ENCODE results near the gene TMC8.
A peak's percentile ranks its signal among the peaks of the same experiment; 100 is the strongest.

TMC8 gene

GRCh38 chr17:78184868-78185267 lies 54.3 kb downstream of the TMC8 start:
- H3K79me2 ChIP-seq (ENCODE audit: insufficient read depth, low read length), result peaks cover 41% of the 10 kb centered on the region
- H3K27ac ChIP-seq (ENCODE audit: low read depth, low read length), result no peak overlapping the region
- TF ChIP-seq EZH2phosphoT487 (conservative IDR thresholded peaks at IDR 0.05; ENCODE audit: low read length), result no peak
- TF ChIP-seq CTCF (IDR thresholded peaks at IDR 0.05; ENCODE audit: insufficient read depth, low read length, poor library complexity, severe bottlenecking), result no peak
- no peaks in the 10 kb centered on the region for H3K27me3 ChIP-seq (ENCODE audit: low read length)
- H4K20me1 ChIP-seq (ENCODE audit: low read depth, low read length), result no peaks in the 10 kb centered on the region; the same call in 1 of the 2 replicates
- peaks cover 23% of the 10 kb centered on the region; the same call in 1 of the 2 replicates for H3F3A ChIP-seq (ENCODE audit: insufficient read depth)
- H3K4me3 ChIP-seq (ENCODE audit: insufficient read depth, low read length, poor library complexity, severe bottlenecking), result no peak overlapping the region
- peaks cover 4% of the 10 kb centered on the region; the same call in 1 of the 2 replicates for H3K36me3 ChIP-seq (ENCODE audit: low read length)
- H3K9ac ChIP-seq (ENCODE audit: low read length), result no peak overlapping the region
- no peak overlapping the region for H2AFZ ChIP-seq (ENCODE audit: low read depth, low read length, severe bottlenecking)
- H3K9me3 ChIP-seq (ENCODE audit: insufficient read depth, low read length), result no peaks in the 10 kb centered on the region
- H3K9me2 ChIP-seq (replicated peaks; ENCODE audit: insufficient read depth, low read length), result no peaks in the 10 kb centered on the region
- H3K4me2 ChIP-seq (ENCODE audit: low read depth, low read length, poor library complexity, severe bottlenecking), result peak overlapping the region; percentile 78

GRCh38 chr17:78185981-78186691 lies 55.6 kb downstream of the TMC8 start:
- Histone ChIP-seq H3K79me2 (ENCODE audit: insufficient read depth, low read length) (peaks cover 53% of the 10 kb centered on the region), H3K36me3 (ENCODE audit: low read length) (no peaks in the 10 kb centered on the region), H3K27me3 (ENCODE audit: low read length) (no peaks in the 10 kb centered on the region), H3F3A (ENCODE audit: insufficient read depth) (peaks cover 18% of the 10 kb centered on the region), H4K20me1 (ENCODE audit: low read depth, low read length) (no peaks in the 10 kb centered on the region; the same call in 1 of the 2 replicates), H3K27ac (ENCODE audit: low read depth, low read length) (peak overlapping the region; percentile 12), H3K4me3 (ENCODE audit: insufficient read depth, low read length, poor library complexity, severe bottlenecking) (peak overlapping the region; percentile 80), H3K4me2 (ENCODE audit: low read depth, low read length, poor library complexity, severe bottlenecking) (peak overlapping the region; percentile 78), H3K9me3 (ENCODE audit: insufficient read depth, low read length) (no peaks in the 10 kb centered on the region), H2AFZ (ENCODE audit: low read depth, low read length, severe bottlenecking) (no peak overlapping the region), H3K9me2 (replicated peaks; ENCODE audit: insufficient read depth, low read length) (no peaks in the 10 kb centered on the region), H3K9ac (ENCODE audit: low read length) (peak overlapping the region; percentile 68)
- TF ChIP-seq CTCF (IDR thresholded peaks at IDR 0.05; ENCODE audit: insufficient read depth, low read length, poor library complexity, severe bottlenecking) (no peak), EZH2phosphoT487 (conservative IDR thresholded peaks at IDR 0.05; ENCODE audit: low read length) (no peak)

GRCh38 chr17:78186692-78187595 lies 56.4 kb downstream of the TMC8 start, which contains the start of the genes AFMID and TK1:
Gene AFMID (plus strand): TSS chr17:78187362. CDS start chr17:78187371, 9 bp downstream.
Gene TK1 (minus strand): TSS chr17:78187052. CDS start chr17:78186994, 58 bp downstream.
- H3F3A ChIP-seq (ENCODE audit: insufficient read depth), result peaks cover 18% of the 10 kb centered on the region
- no peaks in the 10 kb centered on the region; the same call in 1 of the 2 replicates for H4K20me1 ChIP-seq (ENCODE audit: low read depth, low read length)
- peak within 1 kb of the TSS; percentile 68 for H3K9ac ChIP-seq (ENCODE audit: low read length)
- no peaks in the 10 kb centered on the region for H3K9me2 ChIP-seq (replicated peaks; ENCODE audit: insufficient read depth, low read length)
- H3K4me2 ChIP-seq (ENCODE audit: low read depth, low read length, poor library complexity, severe bottlenecking), result peak within 1 kb of the TSS; percentile 78
- H2AFZ ChIP-seq (ENCODE audit: low read depth, low read length, severe bottlenecking), result no peak within 1 kb of the TSS
- peaks cover 54% of the 10 kb centered on the region for H3K79me2 ChIP-seq (ENCODE audit: insufficient read depth, low read length)
- H3K36me3 ChIP-seq (ENCODE audit: low read length), result no peaks in the 10 kb centered on the region
- no peaks in the 10 kb centered on the region for H3K9me3 ChIP-seq (ENCODE audit: insufficient read depth, low read length)
- TF ChIP-seq CTCF (IDR thresholded peaks at IDR 0.05; ENCODE audit: insufficient read depth, low read length, poor library complexity, severe bottlenecking), result no peak
- TF ChIP-seq EZH2phosphoT487 (conservative IDR thresholded peaks at IDR 0.05; ENCODE audit: low read length), result no peak
- no peaks in the 10 kb centered on the region for H3K27me3 ChIP-seq (ENCODE audit: low read length)
- peak within 1 kb of the TSS; percentile 77 for H3K27ac ChIP-seq (ENCODE audit: low read depth, low read length)
- peak within 1 kb of the TSS; percentile 95 for H3K4me3 ChIP-seq (ENCODE audit: insufficient read depth, low read length, poor library complexity, severe bottlenecking)
